ENCODE measurements around the gene TICRR.

Gene TICRR

GRCh38 chr15:89657686-89658200, 82.5 kb downstream of the TICRR start:
- DNase-seq: no peak

DNA sequence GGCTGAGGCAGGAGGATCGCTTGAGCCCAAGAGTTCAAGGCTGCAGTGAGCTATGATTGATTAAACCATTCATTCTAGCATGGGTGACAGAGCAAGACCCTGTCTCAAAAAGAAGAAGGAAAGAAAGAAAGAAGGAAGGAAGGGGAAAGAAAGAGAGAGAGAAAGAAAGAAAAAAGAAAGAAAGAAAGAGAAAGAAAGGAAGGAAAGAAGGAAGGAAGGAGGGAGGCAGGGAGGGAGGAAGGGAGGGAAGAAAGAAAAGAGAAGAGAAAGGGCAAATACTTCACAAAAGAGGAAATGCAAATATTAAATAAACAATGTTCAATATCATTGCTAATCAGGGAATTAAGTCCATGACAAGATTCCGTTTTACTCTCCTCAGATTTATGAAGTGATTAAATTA, 84.0 kb downstream of the TICRR start:
- DNase-seq: no peak

DNA sequence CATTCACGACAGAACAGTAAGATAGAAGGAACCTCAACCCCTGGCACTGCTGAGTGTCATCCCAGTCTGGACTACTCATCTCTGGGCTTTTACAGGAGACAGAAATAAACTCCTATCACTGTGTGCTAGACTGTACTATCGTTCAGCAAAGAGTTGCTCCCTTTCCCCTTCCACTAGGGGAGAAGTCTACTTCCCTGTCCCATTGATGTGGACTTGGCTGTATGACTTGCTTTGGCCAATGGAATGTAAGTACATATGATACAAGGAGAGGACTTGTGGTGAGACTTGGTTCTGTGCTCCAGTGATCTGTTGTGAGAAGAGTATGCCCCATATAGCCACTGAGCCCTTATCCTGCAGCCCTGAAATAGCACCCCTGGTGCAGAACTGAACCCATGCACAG, 85.3 kb downstream of the TICRR start:
- no peak for DNase-seq

DNA sequence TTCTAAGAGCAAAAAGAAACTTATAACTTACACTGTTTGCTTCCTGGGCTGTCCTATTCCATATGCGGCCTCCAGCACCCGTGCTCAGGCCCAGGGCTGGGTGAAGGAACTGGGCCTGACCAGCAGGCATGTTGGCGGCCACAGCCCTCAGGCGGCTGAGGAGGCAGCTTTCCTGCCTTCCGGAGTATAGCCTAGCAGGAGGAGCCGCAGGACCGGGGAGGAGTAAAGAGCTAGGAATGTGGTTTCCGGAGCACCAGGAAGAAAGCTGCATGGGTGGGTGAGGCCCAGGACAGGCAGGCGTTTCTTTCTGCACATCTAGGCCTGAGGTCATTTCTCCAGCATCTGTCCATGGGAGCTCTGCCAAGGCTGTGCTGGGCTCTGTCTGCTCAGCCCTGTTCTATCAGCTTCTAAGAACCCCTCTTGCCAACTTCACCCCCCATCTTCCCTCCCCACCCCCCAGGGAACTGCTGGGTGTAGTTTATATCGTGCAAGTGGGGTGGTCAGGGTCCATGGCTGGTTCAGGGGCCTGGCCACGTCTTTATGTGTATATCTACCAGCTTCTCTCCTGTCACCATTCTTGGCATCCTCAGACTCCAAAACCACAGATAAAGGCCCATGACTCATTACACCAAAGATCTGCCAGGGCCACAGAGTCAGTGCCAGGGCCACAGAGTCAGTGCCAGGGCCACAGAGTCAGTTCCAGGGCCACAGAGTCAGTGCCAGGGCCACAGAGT, 87.8 kb downstream of the TICRR start:
- DNase-seq: no peak

DNA sequence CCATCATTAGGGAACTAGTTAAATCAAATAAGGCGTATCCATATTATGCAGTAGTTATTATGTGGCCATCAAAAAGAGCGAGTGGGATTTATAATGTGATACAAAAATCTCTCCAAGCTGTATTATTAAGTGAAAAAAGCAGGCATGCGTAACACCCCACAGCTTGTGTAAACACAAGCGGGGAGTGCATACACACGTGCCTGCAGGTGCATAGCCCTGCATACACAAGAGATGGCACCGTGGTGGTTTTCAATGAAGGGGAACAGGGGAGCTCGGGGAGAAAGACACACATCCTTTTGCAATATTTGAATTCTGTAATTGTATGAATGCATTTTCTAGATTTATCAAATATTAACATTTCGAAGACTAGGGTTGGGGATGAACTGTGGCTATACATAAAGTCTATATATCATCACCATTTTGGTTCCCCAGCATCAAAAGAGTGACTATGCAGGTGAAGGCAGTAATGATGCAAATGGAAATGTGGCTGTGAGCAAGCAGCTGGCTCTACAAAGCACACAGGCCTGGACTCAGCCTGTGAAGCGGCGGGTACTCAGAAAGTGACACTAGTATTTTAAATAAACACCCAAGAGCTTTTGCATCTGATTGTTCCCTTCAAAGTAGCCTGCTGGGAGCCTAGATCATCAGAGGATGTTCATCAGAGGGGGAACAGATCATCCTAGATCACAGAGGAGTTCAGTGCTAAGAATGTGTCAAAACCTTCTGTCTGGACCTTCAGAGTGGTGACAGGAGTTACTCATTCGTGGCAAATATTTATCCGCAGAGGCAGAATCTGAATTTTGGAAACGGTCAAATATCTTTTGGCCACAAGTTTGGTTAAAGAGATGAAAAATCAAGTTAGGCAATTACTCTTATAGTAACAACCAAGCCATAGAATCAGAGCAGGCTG, 89.4 kb downstream of the TICRR start:
- no peak for DNase-seq

- DNase-seq: no peak
Observed at GRCh38 chr15:89665449-89666181, 90.3 kb downstream of the TICRR start.

GRCh38 chr15:89666184-89666857, 91.1 kb downstream of the TICRR start:
- no peak for DNase-seq

DNA sequence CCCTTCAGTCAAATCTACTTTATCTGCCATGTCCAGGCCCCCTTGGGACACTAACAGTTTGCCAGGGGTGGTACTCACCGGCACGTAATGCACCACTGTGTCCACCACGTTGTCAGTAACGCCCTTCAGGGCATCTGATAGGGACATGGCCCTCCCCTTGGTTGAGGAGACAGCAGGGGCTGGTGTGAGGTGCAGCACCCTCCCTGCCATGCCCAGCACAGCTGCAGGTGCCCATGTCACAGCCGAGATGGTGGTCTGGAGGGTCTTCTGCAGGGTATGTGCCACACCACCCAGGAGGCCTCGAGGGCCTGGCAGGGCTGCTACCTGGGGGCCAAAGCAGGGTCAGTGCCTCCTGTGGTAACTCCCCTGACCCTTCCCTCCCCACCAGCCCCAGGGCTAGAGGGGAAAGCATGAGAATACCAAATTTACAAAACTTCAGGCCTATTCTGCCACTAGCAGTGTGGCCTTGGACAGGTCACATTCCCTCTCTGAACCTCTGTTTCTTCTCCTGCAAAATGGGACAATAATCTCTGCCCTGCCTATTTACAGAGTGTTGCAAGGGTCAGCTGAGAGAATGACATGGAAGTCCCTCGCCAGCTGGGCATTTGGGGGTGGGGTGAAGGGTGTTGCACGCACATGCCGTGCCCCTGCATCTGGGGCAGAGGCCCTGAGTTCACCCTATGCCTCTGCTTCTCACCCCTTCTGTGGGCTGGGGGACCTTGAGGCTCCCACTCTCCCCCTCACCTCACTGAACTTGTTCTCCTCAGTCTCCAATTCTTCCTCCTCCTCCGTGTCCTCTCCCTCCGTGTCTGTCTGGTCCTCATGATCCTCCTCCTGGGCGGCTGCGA, 91.8 kb downstream of the TICRR start:
- DNase-seq: no peak

- no peak for DNase-seq
Observed at GRCh38 chr15:89667706-89667960, 92.4 kb downstream of the TICRR start.

- no peak for DNase-seq
Observed at GRCh38 chr15:89668171-89668570, 92.9 kb downstream of the TICRR start.

- DNase-seq: no peak
Observed at GRCh38 chr15:89669309-89669865, 94.1 kb downstream of the TICRR start.

- DNase-seq: no peak
Observed at GRCh38 chr15:89669941-89670340, 94.7 kb downstream of the TICRR start.

DNA sequence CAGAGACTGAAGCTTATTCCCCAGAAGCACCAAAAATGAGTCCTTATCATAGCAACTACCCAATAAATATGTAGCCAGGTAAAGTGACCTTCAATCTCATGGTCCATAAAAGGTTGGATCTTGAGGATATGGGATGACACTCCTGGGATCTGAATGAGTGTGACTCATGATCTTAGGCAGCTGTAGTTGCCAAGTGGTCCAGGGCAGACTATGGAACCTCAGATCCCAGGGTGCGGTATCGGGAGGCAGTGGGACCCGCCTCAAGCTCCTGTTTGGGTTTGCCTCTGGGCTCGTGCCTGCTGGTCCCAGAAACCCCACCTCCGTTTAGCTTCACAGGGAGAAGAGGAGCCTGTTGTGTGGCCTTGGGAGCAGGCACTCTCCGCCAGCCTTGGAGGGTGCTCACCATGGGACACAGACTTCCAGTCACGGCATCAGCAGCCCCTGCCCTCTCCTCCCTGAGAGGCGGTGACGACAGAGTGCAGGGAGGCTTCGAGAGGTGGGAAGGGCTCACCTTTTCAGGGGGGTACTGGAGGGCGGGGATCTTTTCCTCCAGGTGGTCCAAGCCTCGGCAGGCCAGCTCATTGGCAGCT, 95.8 kb downstream of the TICRR start:
- DNase-seq: no peak

DNA sequence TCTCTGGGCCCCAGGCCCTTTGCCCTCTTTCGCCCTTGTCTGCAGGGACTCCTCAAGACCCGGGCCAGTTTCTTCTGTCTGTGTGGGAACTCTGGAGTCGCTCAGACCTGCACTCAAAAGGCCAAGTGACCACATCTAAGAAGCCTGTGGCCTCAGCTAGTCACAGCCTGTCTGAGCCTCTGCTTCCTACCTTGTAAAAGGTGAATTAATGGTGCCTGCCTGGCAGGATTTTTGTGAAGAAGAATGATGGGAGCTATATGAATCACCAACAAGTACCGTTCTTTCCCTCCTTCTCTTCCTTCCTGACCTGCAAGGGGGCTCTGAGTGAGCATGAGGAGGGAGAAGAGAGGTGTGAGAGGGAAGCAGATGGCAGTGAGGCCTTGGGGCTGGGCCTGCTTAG, 96.4 kb downstream of the TICRR start:
- no peak for DNase-seq

- no peak for DNase-seq
Observed at GRCh38 chr15:89672221-89673164, 97.2 kb downstream of the TICRR start.

- DNase-seq: no peak
Observed at GRCh38 chr15:89673165-89673512, 97.9 kb downstream of the TICRR start.

- DNase-seq: no peak
Observed at GRCh38 chr15:89674526-89674925, 99.3 kb downstream of the TICRR start.

- no peak for DNase-seq
Observed at GRCh38 chr15:89675606-89676005, 100.3 kb downstream of the TICRR start.

DNA sequence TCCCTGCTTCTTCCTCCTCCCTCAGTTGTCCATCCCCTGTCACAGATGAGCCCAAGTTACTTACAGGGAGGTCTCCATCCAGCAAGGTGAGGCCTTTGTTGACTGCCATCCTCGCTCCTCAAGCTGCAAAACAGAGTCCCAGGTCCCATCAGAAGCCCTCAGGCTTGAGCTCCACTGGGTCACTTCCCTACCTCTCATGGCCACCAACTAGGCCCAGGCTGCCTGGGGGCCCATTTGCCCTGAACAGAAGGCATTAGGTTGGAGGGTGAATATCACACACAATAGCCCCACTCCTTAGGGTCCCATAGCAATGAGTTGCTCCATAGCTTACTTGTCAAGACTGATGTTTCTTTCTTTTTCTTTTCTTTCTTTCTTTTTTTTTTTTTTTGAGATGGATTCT, 102.1 kb downstream of the TICRR start:
- DNase-seq: no peak

Measured in cerebellar nuclear complex (tissue), 1 donor.